Peyer's patch (tissue), 4 donors: ENCODE results near the gene RAB1B. TPM values are rescaled to one million over a fixed set of nuclear protein-coding genes. Genes with fewer than 3 reads are reported as not detected.

Source experiments
- DNase-seq, 3 donors: peaks; one replicate each; pipeline ENCODE4 v3.0.0-alpha.2; 2017 to 2019
- H3K27ac ChIP-seq, 4 donors: fragments of 200-600 bp; sonication (generic); one replicate each; pipeline ENCODE4 v1.5.1; 2016 to 2019
- H3K27me3 ChIP-seq, 2 donors: fragments of 200-600 bp; sonication (generic); one replicate each; pipeline ENCODE4 v1.5.1; 2019
- H3K36me3 ChIP-seq, 3 donors: fragments of 200-600 bp; sonication (generic); one replicate each; pipeline ENCODE4 v1.5.1; 2016 to 2019
- H3K4me1 ChIP-seq, 4 donors: fragments of 200-600 bp; sonication (generic); one replicate each; pipeline ENCODE4 v1.5.1; 2016 to 2019
- H3K4me3 ChIP-seq, 4 donors: fragments of 200-600 bp; sonication (generic); 1 replicate in 3 of 4; 2 replicates in 1 of 4; pipeline ENCODE4 v1.5.1; 2016 to 2019; ENCODE audit warnings: mild to moderate bottlenecking in 1 of 4
- H3K9me3 ChIP-seq, 4 donors: fragments of 200-600 bp; sonication (generic); one replicate each; pipeline ENCODE4 v1.5.1; 2016 to 2019; ENCODE audit warnings: mild to moderate bottlenecking in 1 of 4
- POLR2A ChIP-seq, 2 donors: fragments of 450-650 bp; IDR thresholded peaks; one replicate each; pipeline ENCODE4 v1.5.1; 2017; ENCODE audit warnings: antibody characterized with exemption in 2 of 2, mild to moderate bottlenecking in 2 of 2, moderate library complexity in 2 of 2
- total RNA-seq, 4 donors: library from RNA; depleted of rRNA; stranded (reverse); fragments of >200 nt; gene quantifications; one replicate each; pipeline ENCODE4 v1.1.0, GENCODE V29; 2016
- TF ChIP-seq, protein P1 (sequence below), 6 experiments: fragments of 450-650 bp in 4 of 6; fragments of 200-600 bp in 2 of 6; sonication (generic) in 1 of 6; IDR thresholded peaks; one replicate each; pipeline ENCODE4 v1.5.1; 2017 to 2019; ENCODE audit warnings: antibody characterized with exemption in 6 of 6, mild to moderate bottlenecking in 3 of 6, moderate library complexity in 1 of 6

The RAB1B gene
- total RNA-seq, 4 donors from 2014 or later, result 80.0 to 161 (median 103) TPM

DNA sequence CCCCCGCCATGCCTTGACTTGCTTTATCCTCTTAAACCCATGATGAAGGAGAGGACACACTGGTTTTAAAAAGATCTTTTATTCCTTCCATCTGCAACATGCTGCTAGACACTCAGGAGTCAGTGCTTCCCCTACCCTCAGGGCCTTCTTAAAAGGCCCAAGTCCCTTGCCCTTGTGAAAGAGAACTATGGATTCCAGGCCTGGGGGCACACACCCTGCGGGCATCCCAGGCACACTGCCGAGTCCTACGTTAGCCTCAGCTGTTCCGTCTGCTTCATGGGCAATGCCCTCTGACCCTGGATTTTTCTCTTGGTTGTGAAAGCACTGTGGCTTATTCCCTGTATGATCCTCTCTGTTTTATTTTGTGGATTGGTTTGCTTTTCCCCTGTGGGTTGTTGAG, 35.1 kb upstream of the RAB1B start:
- no peaks in the 10 kb centered on the region for H3K27me3 ChIP-seq
- H3K36me3 ChIP-seq, result peaks cover 0 to 42% (median 0%) of the 10 kb centered on the region in 3 donors
- H3K4me1 ChIP-seq, result no peaks in the 10 kb centered on the region
- H3K4me3 ChIP-seq, result no peak overlapping the region
- H3K27ac ChIP-seq, result no peak overlapping the region
- no peak for DNase-seq
- H3K9me3 ChIP-seq, result no peaks in the 10 kb centered on the region
- TF ChIP-seq POLR2A (IDR thresholded peaks at IDR 0.05), result no peak
- TF ChIP-seq, protein P1, sequence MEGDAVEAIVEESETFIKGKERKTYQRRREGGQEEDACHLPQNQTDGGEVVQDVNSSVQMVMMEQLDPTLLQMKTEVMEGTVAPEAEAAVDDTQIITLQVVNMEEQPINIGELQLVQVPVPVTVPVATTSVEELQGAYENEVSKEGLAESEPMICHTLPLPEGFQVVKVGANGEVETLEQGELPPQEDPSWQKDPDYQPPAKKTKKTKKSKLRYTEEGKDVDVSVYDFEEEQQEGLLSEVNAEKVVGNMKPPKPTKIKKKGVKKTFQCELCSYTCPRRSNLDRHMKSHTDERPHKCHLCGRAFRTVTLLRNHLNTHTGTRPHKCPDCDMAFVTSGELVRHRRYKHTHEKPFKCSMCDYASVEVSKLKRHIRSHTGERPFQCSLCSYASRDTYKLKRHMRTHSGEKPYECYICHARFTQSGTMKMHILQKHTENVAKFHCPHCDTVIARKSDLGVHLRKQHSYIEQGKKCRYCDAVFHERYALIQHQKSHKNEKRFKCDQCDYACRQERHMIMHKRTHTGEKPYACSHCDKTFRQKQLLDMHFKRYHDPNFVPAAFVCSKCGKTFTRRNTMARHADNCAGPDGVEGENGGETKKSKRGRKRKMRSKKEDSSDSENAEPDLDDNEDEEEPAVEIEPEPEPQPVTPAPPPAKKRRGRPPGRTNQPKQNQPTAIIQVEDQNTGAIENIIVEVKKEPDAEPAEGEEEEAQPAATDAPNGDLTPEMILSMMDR (IDR thresholded peaks at IDR 0.05), result no peak

DNA sequence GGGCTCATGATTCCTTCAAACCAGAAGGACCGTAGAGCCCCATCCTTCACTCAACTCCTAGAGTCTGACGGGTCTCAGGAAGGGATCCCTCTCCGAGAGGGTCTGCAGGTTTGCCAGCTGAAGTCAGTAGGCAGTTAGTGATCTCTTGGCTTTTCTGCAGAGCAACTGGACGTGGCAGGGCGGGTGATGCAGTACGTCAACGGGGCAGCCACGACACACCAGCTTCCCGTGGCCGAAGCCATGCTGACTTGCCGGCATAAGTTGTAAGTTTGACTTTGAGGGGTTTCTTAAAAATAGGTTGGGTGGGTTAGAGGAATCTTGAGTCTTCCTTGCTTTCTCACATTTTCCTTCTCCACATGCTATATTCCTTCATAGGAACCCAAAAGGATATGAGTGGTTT, 33.3 kb upstream of the RAB1B start:
- Histone ChIP-seq H3K36me3 (peaks cover 0 to 50% (median 0%) of the 10 kb centered on the region in 3 donors), H3K4me1 (no peaks in the 10 kb centered on the region), H3K27ac (no peak overlapping the region), H3K27me3 (no peaks in the 10 kb centered on the region), H3K9me3 (no peaks in the 10 kb centered on the region), H3K4me3 (no peak overlapping the region)
- DNase-seq, result no peak
- TF ChIP-seq, protein P1 (IDR thresholded peaks at IDR 0.05), result no peak
- TF ChIP-seq POLR2A (IDR thresholded peaks at IDR 0.05), result no peak

DNA sequence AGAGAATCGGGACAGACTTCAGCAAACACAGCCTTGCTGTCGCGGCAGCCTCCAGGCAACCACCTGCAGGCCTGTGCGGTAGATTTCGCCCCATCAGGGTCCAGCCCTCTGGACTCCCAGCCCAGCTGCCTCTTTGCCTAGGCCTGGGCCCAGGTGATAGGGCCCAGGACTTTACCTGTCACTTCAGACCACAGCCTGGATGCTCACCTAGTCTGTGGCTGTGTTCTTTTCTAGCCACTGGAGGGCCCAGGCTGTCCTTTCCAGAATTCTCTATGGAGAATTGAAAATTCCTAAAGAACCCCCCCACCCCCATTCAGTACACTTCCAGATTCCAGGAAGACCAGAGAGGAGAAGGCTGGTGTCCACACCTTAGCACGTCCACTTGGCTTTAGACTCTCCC, 30.6 kb upstream of the RAB1B start:
- Histone ChIP-seq H3K27ac (no peak overlapping the region), H3K4me1 (no peaks in the 10 kb centered on the region), H3K9me3 (no peaks in the 10 kb centered on the region), H3K36me3 (peaks cover 0 to 51% (median 0%) of the 10 kb centered on the region in 3 donors), H3K4me3 (no peak overlapping the region), H3K27me3 (no peaks in the 10 kb centered on the region)
- no peak for DNase-seq
- TF ChIP-seq, protein P1 (IDR thresholded peaks at IDR 0.05), result no peak
- TF ChIP-seq POLR2A (IDR thresholded peaks at IDR 0.05), result no peak

DNA sequence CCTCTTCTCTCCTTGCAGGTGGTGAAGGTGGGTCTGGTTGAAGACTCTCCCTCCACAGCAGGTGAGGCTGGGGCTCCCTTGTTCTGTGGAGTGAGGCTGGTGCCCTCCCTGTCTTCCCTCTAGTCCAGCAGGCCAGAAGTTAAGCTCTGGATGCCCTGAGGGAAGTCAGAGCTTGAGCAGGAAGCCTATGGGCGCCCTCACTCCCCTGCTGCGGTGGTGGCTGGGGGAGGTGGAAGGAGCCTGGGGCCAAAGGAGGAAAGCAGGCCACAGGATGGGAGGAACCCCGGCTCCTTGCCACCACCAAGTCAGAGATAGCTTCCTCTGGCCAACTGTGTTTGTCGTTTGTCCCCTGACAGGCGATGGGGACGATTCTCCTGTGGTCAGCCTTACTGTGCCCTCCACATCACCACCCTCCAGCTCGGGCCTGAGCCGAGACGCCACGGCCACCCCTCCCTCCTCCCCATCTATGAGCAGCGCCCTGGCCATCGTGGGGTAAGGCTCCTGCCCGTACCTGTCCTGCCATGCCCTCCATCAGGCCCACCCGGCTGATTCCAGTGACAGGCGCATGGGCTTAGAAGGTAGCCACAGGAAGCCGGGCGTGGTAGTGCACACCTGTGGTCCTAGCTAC, 29.5 kb upstream of the RAB1B start:
- Histone ChIP-seq H3K36me3 (peaks cover 0 to 51% (median 0%) of the 10 kb centered on the region in 3 donors), H3K27me3 (no peaks in the 10 kb centered on the region)
- DNase-seq, result no peak

DNA sequence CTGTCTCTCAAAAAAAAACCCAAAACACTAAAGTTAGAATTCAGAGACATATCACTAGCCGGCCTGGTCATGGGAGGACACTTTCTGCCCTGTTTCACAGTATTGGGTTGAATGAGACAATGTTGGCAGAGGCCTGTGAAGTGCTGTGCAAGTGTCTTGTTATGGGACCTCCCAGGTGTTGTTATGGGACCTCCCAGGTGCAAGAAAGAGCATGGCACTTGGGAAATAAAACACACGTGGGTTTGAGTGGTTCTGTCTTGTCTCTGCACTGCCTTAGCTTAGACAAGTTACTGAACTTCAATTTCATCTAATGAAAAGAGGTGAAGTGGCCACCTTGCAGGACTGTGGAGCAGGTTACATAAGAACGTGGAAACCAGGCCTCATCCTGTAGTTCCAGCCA, 28.9 kb upstream of the RAB1B start:
- Histone ChIP-seq H3K27me3 (no peaks in the 10 kb centered on the region), H3K4me1 (no peaks in the 10 kb centered on the region), H3K36me3 (peaks cover 0 to 47% (median 0%) of the 10 kb centered on the region in 3 donors), H3K4me3 (no peak overlapping the region), H3K9me3 (no peaks in the 10 kb centered on the region), H3K27ac (no peak overlapping the region)
- TF ChIP-seq POLR2A (IDR thresholded peaks at IDR 0.05), result no peak
- TF ChIP-seq, protein P1 (IDR thresholded peaks at IDR 0.05), result no peak
- no peak for DNase-seq

More for the DNA sequence above, 29.5 kb upstream of the RAB1B start:
- H3K27ac ChIP-seq, result no peak overlapping the region
- TF ChIP-seq POLR2A (IDR thresholded peaks at IDR 0.05), result no peak
- TF ChIP-seq, protein P1 (IDR thresholded peaks at IDR 0.05), result no peak
- H3K4me3 ChIP-seq, result no peak overlapping the region
- no peaks in the 10 kb centered on the region for H3K4me1 ChIP-seq
- no peaks in the 10 kb centered on the region for H3K9me3 ChIP-seq
